ENCODE data around the gene OR6J1. TPM values are rescaled to one million over a fixed set of nuclear protein-coding genes. Genes with fewer than 3 reads are reported as not detected.
A peak's percentile ranks its signal among the peaks of the same experiment; 100 is the strongest.

The OR6J1 gene
- total and polyA plus RNA-seq, 2 of the 8 experiments (the other 6 are each of a cell fraction or from before 2014, with no cell fraction given): not detected

GRCh38 chr14:22593189-22593588 is 51.0 kb downstream of the OR6J1 start:
- H3K9ac ChIP-seq (replicated peaks in 1 of 4; ENCODE audit: extremely low read depth in 1 of 4, low read depth in 3 of 4, low read length in 3 of 4): no peak overlapping the region
- no peak overlapping the region; a peak in 1 of 8 replicates for H3K4me3 ChIP-seq (ENCODE audit: extremely low read depth in 1 of 4, insufficient read depth in 2 of 4, low read depth in 3 of 4, low read length in 4 of 4)
- H3K23ac ChIP-seq (ENCODE audit: insufficient read length): no peak overlapping the region
- no peaks in the 10 kb centered on the region for H4K20me1 ChIP-seq (replicated peaks in 1 of 2; ENCODE audit: control insufficient read depth in 1 of 2, insufficient read depth in 2 of 2, low read length in 2 of 2)
- 69% methylated on average over 3 of the region's 3 CpGs; no CpG with 5 or more reads in 1 of the 2 experiments for WGBS, 2 experiments (ENCODE audit: extremely low coverage in 1 of 2, insufficient coverage in 1 of 2, insufficient read length in 1 of 2, insufficient replicate concordance in 2 of 2, low coverage in 1 of 2, low lambda C conversion rate in 2 of 2, missing lambda C conversion rate in 1 of 2)
- H4K91ac ChIP-seq (replicated peaks; ENCODE audit: insufficient read length, low read length): no peak overlapping the region
- peaks cover 2 to 6% (median 3%) of the 10 kb centered on the region in 4 experiments; a peak in 4 of 7 replicates for H3K4me1 ChIP-seq (replicated peaks in 1 of 4; ENCODE audit: control insufficient read depth in 3 of 4, insufficient read depth in 4 of 4, low read length in 3 of 4)
- POLR2A ChIA-PET (ENCODE audit: partially characterized antibody): interaction anchor here (1.3 to 1.5 kb wide), 2 partner anchors 20 to 34 kb away, joined by 3 read pairs; no protein-coding TSS in a partner anchor
- H2BK15ac ChIP-seq (ENCODE audit: low read length): no peak overlapping the region
- no peak overlapping the region for H3K56ac ChIP-seq (replicated peaks; ENCODE audit: insufficient read length, low read depth, low read length)
- H3K27me3 ChIP-seq (replicated peaks in 1 of 4; ENCODE audit: control insufficient read depth in 3 of 4, extremely low read depth in 1 of 4, insufficient read depth in 3 of 4, low read length in 3 of 4): no peaks in the 10 kb centered on the region
- FAIRE-seq (no peak), DNase-seq (ENCODE audit: low read depth in 1 of 2, low spot score in 2 of 2) (no peak)
- 0 out of 2 replicates have a peak overlapping the region, but pooled peaks have one; percentile 20 for H4K8ac ChIP-seq (ENCODE audit: extremely low read depth, insufficient read depth, low read length)
- H3K27ac ChIP-seq (ENCODE audit: low read depth, low read length): no peak overlapping the region
- no peak overlapping the region for H3K14ac ChIP-seq (ENCODE audit: insufficient read length)
- no peak overlapping the region for H3K18ac ChIP-seq (ENCODE audit: extremely low read depth, low read length)
- no peak overlapping the region for H2BK5ac ChIP-seq (ENCODE audit: low read depth, low read length)
- H2BK120ac ChIP-seq (replicated peaks; ENCODE audit: low read depth, low read length): no peak overlapping the region
- H3K79me1 ChIP-seq (ENCODE audit: low read depth, low read length): no peaks in the 10 kb centered on the region
- H3K4me2 ChIP-seq (ENCODE audit: insufficient read depth in 1 of 2, low read depth in 2 of 2, low read length in 2 of 2): no peak overlapping the region
- H3K9me3 ChIP-seq (ENCODE audit: insufficient read depth in 2 of 2, low read depth in 1 of 2, low read length in 1 of 2): no peaks in the 10 kb centered on the region
- no peak overlapping the region for H3K4ac ChIP-seq (replicated peaks; ENCODE audit: insufficient read length, low read depth, low read length)
- H3K79me2 ChIP-seq (ENCODE audit: control insufficient read depth in 1 of 2, insufficient read depth in 2 of 2, low read length in 2 of 2): peaks cover 0 to 8% of the 10 kb centered on the region in 2 experiments; a peak in 3 of 4 replicates
- no peak overlapping the region for H2BK12ac ChIP-seq (ENCODE audit: low read depth, low read length)
- H3K23me2 ChIP-seq (ENCODE audit: low read depth, low read length): peaks cover 10% of the 10 kb centered on the region
- H2AK5ac ChIP-seq (ENCODE audit: low read depth, low read length): no peak overlapping the region
- no peak overlapping the region for H2AFZ ChIP-seq (ENCODE audit: low read length)
- H3K36me3 ChIP-seq (ENCODE audit: control insufficient read depth in 2 of 4, insufficient read depth in 4 of 4, low read length in 3 of 4): no peaks in the 10 kb centered on the region
- no peak overlapping the region for H2BK20ac ChIP-seq (ENCODE audit: low read length)
- no peak overlapping the region for H4K5ac ChIP-seq (ENCODE audit: insufficient read length, low read depth, low read length)
- CTCF ChIA-PET (ENCODE audit: partially characterized antibody): interaction anchor here (0.6 to 2.9 kb wide), 7 partner anchors 9 to 285 kb away, joined by 3 to 14 read pairs (median 4); no protein-coding TSS in a partner anchor
- TF ChIP-seq RXRA (IDR thresholded peaks at IDR 0.05; ENCODE audit: insufficient read depth, low read depth, low read length) (no peak), HDAC6 (IDR thresholded peaks at IDR 0.05; ENCODE audit: low read depth, low read length) (no peak), CBX5 (IDR thresholded peaks at IDR 0.05; ENCODE audit: low read depth, low read length) (no peak), ATF2 (IDR thresholded peaks at IDR 0.05; ENCODE audit: low read length) (no peak), BCL11A (IDR thresholded peaks at IDR 0.05; ENCODE audit: low read depth in 2 of 2, low read length in 2 of 2) (no peak), SP1 (IDR thresholded peaks at IDR 0.05; ENCODE audit: low read depth, low read length) (no peak), PHF8 (conservative IDR thresholded peaks at IDR 0.05; ENCODE audit: low read depth, low read length) (no peak), MAX (IDR thresholded peaks at IDR 0.05) (no peak), USF2 (IDR thresholded peaks at IDR 0.05; ENCODE audit: low read length) (no peak), SP4 (IDR thresholded peaks at IDR 0.05; ENCODE audit: low read length) (no peak), TAF1 (IDR thresholded peaks at IDR 0.05; ENCODE audit: low read depth, low read length) (no peak)
